Neural progenitor cell (in vitro differentiated cells): ENCODE results near the gene SLC15A4. TPM values are rescaled to one million over a fixed set of nuclear protein-coding genes. Genes with fewer than 3 reads are reported as not detected.

Experiments used
- DNase-seq: peaks from one replicate; pipeline ENCODE4 v3.0.0-alpha.2; 2016; ENCODE audit warnings: low spot score
- H2AFZ ChIP-seq: fragments of 200-600 bp; sonication (generic); replicated peaks from 2 replicates; pipeline ENCODE4 v1.6.1; 2016; ENCODE audit warnings: antibody characterized with exemption
- H3F3A ChIP-seq: fragments of 200-600 bp; sonication (generic); 2 replicates; pipeline ENCODE4 v1.6.1; 2016; ENCODE audit warnings: antibody characterized with exemption, low read depth
- H3K27ac ChIP-seq: fragments of 200-600 bp; sonication (generic); 2 replicates; pipeline ENCODE4 v1.5.1; 2016; ENCODE audit warnings: mild to moderate bottlenecking
- H3K27me3 ChIP-seq: fragments of 200-600 bp; sonication (generic); 2 replicates; pipeline ENCODE4 v1.6.1; 2016; ENCODE audit warnings: mild to moderate bottlenecking, moderate library complexity
- H3K36me3 ChIP-seq: fragments of 200-600 bp; sonication (generic); 2 replicates; pipeline ENCODE4 v1.5.1; 2016
- H3K4me1 ChIP-seq: fragments of 200-600 bp; sonication (generic); 2 replicates; pipeline ENCODE4 v1.6.1; 2016; ENCODE audit warnings: mixed run types
- H3K4me2 ChIP-seq: fragments of 200-600 bp; sonication (generic); 2 replicates; pipeline ENCODE4 v1.6.1; 2016
- H3K4me3 ChIP-seq: fragments of 200-600 bp; sonication (generic); 2 replicates; pipeline ENCODE4 v1.5.1; 2016
- H3K79me2 ChIP-seq: fragments of 200-600 bp; sonication (generic); 2 replicates; pipeline ENCODE4 v1.6.1; 2016; ENCODE audit warnings: low read depth
- H3K9ac ChIP-seq: fragments of 200-600 bp; sonication (generic); 2 replicates; pipeline ENCODE4 v1.6.1; 2016
- H3K9me3 ChIP-seq: fragments of 200-600 bp; sonication (generic); 2 replicates; pipeline ENCODE4 v1.5.1; 2016; ENCODE audit warnings: low read depth
- H4K20me1 ChIP-seq: fragments of 200-600 bp; sonication (generic); 2 replicates; pipeline ENCODE4 v1.6.1; 2016; ENCODE audit warnings: low read depth
- H3K27ac Mint-ChIP-seq: 3 replicates; pipeline ENCODE4 v1.8.0; 2021; ENCODE audit warnings: mixed read lengths
- H3K27me3 Mint-ChIP-seq: 2 replicates; pipeline ENCODE4 v1.8.0; 2022; ENCODE audit warnings: low read depth, mild to moderate bottlenecking, inconsistent platforms, moderate library complexity, mixed read lengths; ENCODE audit not compliant: insufficient read depth
- H3K36me3 Mint-ChIP-seq: 3 replicates; pipeline ENCODE4 v1.8.0; 2021; ENCODE audit warnings: mixed read lengths
- H3K4me1 Mint-ChIP-seq: 3 replicates; pipeline ENCODE4 v1.8.0; 2021; ENCODE audit warnings: mixed read lengths
- H3K4me3 Mint-ChIP-seq: 3 replicates; pipeline ENCODE4 v1.8.0; 2021; ENCODE audit warnings: mild to moderate bottlenecking, moderate library complexity, mixed read lengths
- H3K9me3 Mint-ChIP-seq: 3 replicates; pipeline ENCODE4 v1.8.0; 2020; ENCODE audit warnings: mixed read lengths
- CTCF ChIP-seq: fragments of 200-600 bp; sonication (generic); IDR thresholded peaks from 2 replicates; pipeline ENCODE4 v1.5.1; 2017; ENCODE audit warnings: antibody characterized with exemption, mild to moderate bottlenecking
- EZH2 ChIP-seq: fragments of 200-600 bp; sonication (generic); IDR thresholded peaks from 2 replicates; pipeline ENCODE4 v1.6.1; 2017; ENCODE audit warnings: antibody characterized with exemption, mild to moderate bottlenecking, moderate library complexity
- EZH2phosphoT487 ChIP-seq: fragments of 200-600 bp; sonication (generic); IDR thresholded peaks from 2 replicates; pipeline ENCODE4 v1.6.1; 2017; ENCODE audit warnings: antibody characterized with exemption
- total RNA-seq: library from RNA; depleted of rRNA; stranded (reverse); fragments of >200 nt; gene quantifications from 2 replicates; pipeline ENCODE4 v1.2.3, GENCODE V29; 2015; ENCODE audit warnings: low replicate concordance

The SLC15A4 gene
- total RNA-seq, 1 donor from 2014 or later, result 42.3 TPM

GRCh38 chr12:128803788-128804187, 20.0 kb downstream of the SLC15A4 start:
- H3K27ac Mint-ChIP-seq, result no peak overlapping the region
- no peak for DNase-seq
- peaks cover 3% of the 10 kb centered on the region for H3K4me1 Mint-ChIP-seq
- no peak overlapping the region for H3K9ac ChIP-seq
- no peaks in the 10 kb centered on the region for H3F3A ChIP-seq
- no peak overlapping the region for H2AFZ ChIP-seq
- no peaks in the 10 kb centered on the region for H3K9me3 ChIP-seq
- no peak overlapping the region for H3K4me3 ChIP-seq
- peaks cover 53% of the 10 kb centered on the region for H4K20me1 ChIP-seq
- H3K4me1 ChIP-seq, result no peaks in the 10 kb centered on the region
- H3K27ac ChIP-seq, result no peak overlapping the region
- peaks cover 44% of the 10 kb centered on the region for H3K36me3 Mint-ChIP-seq
- no peak for TF ChIP-seq EZH2phosphoT487
- no peak for TF ChIP-seq CTCF
- no peak for TF ChIP-seq EZH2
- H3K36me3 ChIP-seq, result peaks cover 16% of the 10 kb centered on the region
- peaks cover 6% of the 10 kb centered on the region for H3K9me3 Mint-ChIP-seq
- peaks cover 36% of the 10 kb centered on the region for H3K79me2 ChIP-seq
- no peak overlapping the region for H3K4me3 Mint-ChIP-seq
- H3K4me2 ChIP-seq, result no peak overlapping the region
- H3K27me3 ChIP-seq, result no peaks in the 10 kb centered on the region
- no peaks in the 10 kb centered on the region for H3K27me3 Mint-ChIP-seq

DNA sequence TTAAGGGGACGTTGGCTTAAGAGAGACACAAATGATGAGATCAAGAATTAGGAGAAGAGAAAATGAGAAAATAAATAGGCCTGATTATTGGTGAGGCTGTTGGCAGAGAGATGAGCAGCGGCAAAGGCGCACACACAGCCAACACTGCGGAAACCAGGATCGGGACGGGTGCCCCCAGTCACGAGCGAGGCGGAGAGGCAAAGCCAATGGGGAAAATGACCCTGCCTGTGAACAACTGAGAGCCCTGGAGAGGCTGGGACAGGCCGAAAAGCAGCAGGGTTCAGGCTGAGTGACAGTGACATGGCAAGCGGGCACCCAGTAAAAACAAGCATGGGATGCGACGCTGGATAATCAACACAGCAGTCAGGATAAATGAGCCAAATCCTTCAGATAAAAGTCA, 21.0 kb downstream of the SLC15A4 start:
- no peak overlapping the region for H3K27ac Mint-ChIP-seq

GRCh38 chr12:128801879-128802391, 21.8 kb downstream of the SLC15A4 start:
- Histone ChIP-seq H3K4me2 (no peak overlapping the region), H3F3A (peaks cover 9% of the 10 kb centered on the region), H3K36me3 (peaks cover 16% of the 10 kb centered on the region), H3K27ac (no peak overlapping the region), H3K9me3 (no peaks in the 10 kb centered on the region), H3K4me1 (peaks cover 15% of the 10 kb centered on the region), H3K9ac (no peak overlapping the region), H3K27me3 (no peaks in the 10 kb centered on the region), H3K79me2 (peaks cover 33% of the 10 kb centered on the region), H2AFZ (no peak overlapping the region), H4K20me1 (peaks cover 61% of the 10 kb centered on the region), H3K4me3 (no peak overlapping the region)
- Mint-ChIP-seq H3K4me1 (peaks cover 9% of the 10 kb centered on the region), H3K27ac (peak overlapping the region; percentile 19), H3K9me3 (peaks cover 6% of the 10 kb centered on the region), H3K36me3 (peaks cover 52% of the 10 kb centered on the region), H3K4me3 (no peak overlapping the region), H3K27me3 (no peaks in the 10 kb centered on the region)
- TF ChIP-seq CTCF (no peak), EZH2phosphoT487 (no peak), EZH2 (no peak)
- DNase-seq, result no peak

More for the DNA sequence above, 21.0 kb downstream of the SLC15A4 start:
- Histone ChIP-seq H4K20me1 (peaks cover 53% of the 10 kb centered on the region), H3K9ac (no peak overlapping the region), H3K27ac (no peak overlapping the region), H3K4me1 (peaks cover 7% of the 10 kb centered on the region), H3K4me3 (no peak overlapping the region), H3K27me3 (no peaks in the 10 kb centered on the region), H3K36me3 (peaks cover 16% of the 10 kb centered on the region), H3K9me3 (no peaks in the 10 kb centered on the region), H3K79me2 (peaks cover 33% of the 10 kb centered on the region), H2AFZ (no peak overlapping the region), H3F3A (peaks cover 7% of the 10 kb centered on the region), H3K4me2 (no peak overlapping the region)
- Mint-ChIP-seq H3K4me1 (peaks cover 8% of the 10 kb centered on the region), H3K36me3 (peaks cover 50% of the 10 kb centered on the region), H3K9me3 (peaks cover 6% of the 10 kb centered on the region), H3K4me3 (no peak overlapping the region), H3K27me3 (no peaks in the 10 kb centered on the region)
- TF ChIP-seq EZH2phosphoT487 (no peak), CTCF (no peak), EZH2 (no peak)
- DNase-seq, result no peak
